OCI-LY1 (cell line): ENCODE data around the gene DDAH1.

ENCODE experiments used
- CTCF ChIP-seq: fragments of 200-600 bp; sonication (generic), shearing (Covaris generic); IDR thresholded peaks from 2 replicates; pipeline ENCODE4 v1.5.1; 2017; ENCODE audit warnings: mild to moderate bottlenecking, antibody characterized with exemption, low read length, moderate library complexity, mixed read lengths
- EZH2 ChIP-seq: fragments of 200-600 bp; sonication (generic), shearing (Covaris generic); IDR thresholded peaks from 2 replicates; pipeline ENCODE4 v1.8.0; 2017; ENCODE audit warnings: borderline replicate concordance, mixed run types, mild to moderate bottlenecking, antibody characterized with exemption, low read length, moderate library complexity, mixed read lengths

GRCh38 chr1:85447006-85447943, 17.7 kb downstream of the DDAH1 start:
- no peak for TF ChIP-seq CTCF
- no peak for TF ChIP-seq EZH2
